Testis (tissue), 2 donors: ENCODE measurements around the gene ATP6V0D1.

ENCODE experiments used
- POLR2A ChIP-seq: fragments of 450-650 bp; IDR thresholded peaks from one replicate; pipeline ENCODE4 v1.6.1; 2017; ENCODE audit warnings: antibody characterized with exemption, mild to moderate bottlenecking, moderate library complexity
- TF ChIP-seq, protein P1 (sequence below), 3 experiments: fragments of 450-650 bp in 2 of 3; fragments of 200-600 bp in 1 of 3; sonication (generic) in 1 of 3; IDR thresholded peaks; one replicate each; pipeline ENCODE4 v1.5.1; 2016 to 2019; ENCODE audit warnings: antibody characterized with exemption in 3 of 3, mild to moderate bottlenecking in 2 of 3, moderate library complexity in 1 of 3

DNA sequence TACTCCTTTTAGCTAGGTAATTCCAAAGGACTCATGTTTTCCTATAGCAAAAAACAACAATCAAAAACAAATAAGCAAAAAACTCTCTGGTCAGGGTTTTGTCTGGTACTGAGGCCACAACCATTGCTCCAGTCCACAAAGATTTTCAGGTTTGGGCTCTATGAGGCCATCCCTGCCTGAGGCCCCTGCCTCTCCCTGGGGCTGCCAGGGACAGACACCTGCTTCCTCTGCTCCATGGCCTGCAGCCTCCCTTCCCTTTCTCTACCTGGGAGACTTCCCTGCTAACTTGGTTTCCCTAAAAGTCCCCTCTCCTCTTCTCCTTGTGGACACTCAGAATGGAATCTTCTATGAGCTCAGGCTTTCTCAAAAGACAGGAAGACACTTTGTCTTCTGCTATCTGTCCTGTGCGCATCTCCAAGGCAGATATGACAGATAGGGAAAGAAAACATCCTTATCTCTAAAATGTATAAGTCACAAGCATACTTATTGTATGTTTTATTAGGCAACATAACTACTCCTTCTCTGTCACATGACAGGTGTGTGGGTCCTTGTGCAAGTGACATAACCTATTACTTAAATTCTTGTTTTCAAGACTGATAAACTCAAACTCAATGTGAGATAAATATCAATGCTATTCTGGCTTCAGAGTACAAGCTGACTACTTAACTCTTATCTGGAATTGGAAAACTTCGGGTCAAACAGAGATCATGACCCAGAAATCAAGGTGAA lies 63.5 kb downstream of the ATP6V0D1 start:
- TF ChIP-seq, protein P1, sequence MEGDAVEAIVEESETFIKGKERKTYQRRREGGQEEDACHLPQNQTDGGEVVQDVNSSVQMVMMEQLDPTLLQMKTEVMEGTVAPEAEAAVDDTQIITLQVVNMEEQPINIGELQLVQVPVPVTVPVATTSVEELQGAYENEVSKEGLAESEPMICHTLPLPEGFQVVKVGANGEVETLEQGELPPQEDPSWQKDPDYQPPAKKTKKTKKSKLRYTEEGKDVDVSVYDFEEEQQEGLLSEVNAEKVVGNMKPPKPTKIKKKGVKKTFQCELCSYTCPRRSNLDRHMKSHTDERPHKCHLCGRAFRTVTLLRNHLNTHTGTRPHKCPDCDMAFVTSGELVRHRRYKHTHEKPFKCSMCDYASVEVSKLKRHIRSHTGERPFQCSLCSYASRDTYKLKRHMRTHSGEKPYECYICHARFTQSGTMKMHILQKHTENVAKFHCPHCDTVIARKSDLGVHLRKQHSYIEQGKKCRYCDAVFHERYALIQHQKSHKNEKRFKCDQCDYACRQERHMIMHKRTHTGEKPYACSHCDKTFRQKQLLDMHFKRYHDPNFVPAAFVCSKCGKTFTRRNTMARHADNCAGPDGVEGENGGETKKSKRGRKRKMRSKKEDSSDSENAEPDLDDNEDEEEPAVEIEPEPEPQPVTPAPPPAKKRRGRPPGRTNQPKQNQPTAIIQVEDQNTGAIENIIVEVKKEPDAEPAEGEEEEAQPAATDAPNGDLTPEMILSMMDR (IDR thresholded peaks at IDR 0.05), result no peak
- TF ChIP-seq POLR2A, result no peak
